NCI-H748 (cell line): ENCODE data around the gene DCST1.

Experiments used
- DNase-seq: peaks from one replicate; lab custom pipeline; 2025; ENCODE audit not compliant: unreplicated experiment; lab: John Stamatoyannopoulos, UW

Gene DCST1

GRCh38 chr1:155084722-155085503, 51.3 kb downstream of the DCST1 start:
- peak; percentile 96 for DNase-seq

DNA sequence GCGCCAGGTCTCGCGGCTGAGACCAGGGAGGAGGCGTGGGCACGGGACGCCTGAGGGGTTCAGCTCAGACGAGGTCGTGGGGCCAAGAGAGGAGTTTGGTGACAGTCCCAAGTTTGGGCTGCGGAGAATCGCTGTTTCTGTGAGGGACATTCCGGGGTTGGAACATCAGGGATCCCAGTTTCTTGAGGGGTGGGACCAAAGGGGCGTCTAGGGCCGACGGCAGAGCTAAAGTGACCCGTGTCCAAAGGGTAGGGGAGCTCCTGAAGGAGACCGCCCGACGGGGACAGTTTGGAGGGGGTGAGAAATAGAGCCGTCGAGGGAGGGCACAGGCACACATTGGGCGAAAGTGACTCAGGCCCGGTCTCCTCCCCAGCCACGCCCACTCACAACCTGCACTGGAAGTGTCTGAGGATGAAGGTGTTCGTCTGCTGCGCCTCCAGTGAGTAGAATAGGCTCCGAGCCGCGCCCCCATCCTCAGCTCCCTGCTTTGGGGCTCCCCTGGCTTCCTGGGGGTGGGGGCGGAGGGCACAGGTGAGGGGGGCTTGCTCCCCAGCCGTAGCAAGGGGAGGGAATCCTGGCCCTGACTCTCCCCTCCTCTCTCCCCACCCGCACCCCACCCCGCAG, 52.0 kb downstream of the DCST1 start:
- DNase-seq = peak; percentile 65

GRCh38 chr1:155086128-155086741, 52.6 kb downstream of the DCST1 start:
- peak; percentile 73 for DNase-seq

DNA sequence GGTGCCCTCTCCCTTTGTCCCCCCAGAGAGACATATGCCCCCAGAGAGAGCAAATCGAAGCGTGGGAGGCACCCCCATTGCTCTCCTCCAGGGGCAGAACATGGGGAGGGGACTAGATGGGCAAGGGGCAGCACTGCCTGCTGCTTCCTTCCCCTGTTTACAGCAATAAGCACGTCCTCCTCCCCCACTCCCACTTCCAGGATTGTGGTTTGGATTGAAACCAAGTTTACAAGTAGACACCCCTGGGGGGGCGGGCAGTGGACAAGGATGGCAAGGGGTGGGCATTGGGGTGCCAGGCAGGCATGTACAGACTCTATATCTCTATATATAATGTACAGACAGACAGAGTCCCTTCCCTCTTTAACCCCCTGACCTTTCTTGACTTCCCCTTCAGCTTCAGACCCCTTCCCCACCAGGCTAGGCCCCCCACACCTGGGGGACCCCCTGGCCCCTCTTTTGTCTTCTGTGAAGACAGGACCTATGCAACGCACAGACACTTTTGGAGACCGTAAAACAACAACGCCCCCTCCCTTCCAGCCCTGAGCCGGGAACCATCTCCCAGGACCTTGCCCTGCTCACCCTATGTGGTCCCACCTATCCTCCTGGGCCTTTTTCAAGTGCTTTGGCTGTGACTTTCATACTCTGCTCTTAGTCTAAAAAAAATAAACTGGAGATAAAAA, 53.4 kb downstream of the DCST1 start:
- no peak for DNase-seq

DNA sequence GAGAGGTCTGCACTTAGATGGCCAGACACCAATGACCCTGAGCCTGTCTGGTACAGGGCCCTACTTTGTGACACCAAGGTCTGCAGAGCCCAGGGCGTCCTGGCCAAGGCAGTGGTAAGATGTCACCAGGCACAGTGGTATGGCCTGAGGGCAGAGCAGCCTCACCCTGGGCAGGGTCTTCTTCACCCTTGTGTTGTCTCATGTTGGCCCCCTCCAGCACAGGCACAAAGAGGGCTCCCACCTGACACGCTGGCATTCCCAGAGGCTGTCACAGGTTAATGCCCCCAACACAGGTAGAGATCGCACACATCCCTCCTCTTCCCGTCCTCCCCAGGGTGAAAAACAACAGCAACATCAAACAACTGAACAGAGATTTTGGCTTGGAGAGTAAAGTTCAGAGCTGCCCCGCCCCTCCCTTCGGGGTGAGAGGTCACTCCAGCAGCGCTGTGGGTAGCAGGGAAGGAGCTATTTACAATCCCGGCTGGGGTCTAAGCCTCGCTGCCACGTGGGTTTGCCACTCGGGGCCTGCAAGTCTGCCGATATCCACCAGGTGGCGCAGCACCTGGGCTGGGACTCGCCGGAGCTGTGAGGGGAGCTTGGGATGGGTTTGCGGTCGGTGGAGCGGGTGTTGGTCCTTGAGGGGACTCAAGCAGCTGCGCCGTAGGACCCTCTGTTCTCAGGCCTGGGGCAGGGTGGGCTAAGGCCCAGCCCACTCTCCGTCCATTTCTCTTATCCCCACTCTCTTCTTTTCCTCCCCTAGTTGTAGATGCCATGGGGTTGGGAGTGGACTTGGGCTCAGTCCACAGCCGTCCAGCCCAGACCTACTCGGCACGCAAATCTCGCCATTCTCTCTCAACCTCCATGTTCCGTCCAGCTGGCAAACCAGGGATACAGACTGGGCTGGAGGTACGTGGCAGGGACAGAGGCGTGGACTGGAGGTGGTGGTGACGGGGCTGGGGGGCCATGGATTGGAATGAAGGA, 57.7 kb downstream of the DCST1 start:
- DNase-seq = peak; percentile 81

- DNase-seq = no peak
These were observed 58.5 kb downstream of the DCST1 start for GRCh38 chr1:155092131-155092530.

DNA sequence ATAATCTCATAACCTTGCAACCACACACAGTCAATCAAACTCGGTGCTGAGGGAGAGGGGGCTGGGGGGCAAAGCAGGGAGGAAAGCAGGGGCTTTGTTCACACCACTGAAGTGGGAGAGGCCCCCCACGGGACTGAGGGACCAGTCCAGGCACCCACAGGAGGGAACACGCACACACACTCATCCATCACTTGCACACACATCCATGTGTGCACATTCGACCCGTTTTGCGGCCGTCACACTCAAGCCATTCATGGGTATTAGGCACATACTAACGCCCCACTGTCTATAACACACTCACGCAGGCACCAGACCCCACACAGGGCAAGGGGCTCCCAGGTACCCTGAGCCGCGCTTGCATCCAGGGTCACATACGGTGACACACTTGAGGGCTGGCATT, 59.0 kb downstream of the DCST1 start:
- no peak for DNase-seq

DNA sequence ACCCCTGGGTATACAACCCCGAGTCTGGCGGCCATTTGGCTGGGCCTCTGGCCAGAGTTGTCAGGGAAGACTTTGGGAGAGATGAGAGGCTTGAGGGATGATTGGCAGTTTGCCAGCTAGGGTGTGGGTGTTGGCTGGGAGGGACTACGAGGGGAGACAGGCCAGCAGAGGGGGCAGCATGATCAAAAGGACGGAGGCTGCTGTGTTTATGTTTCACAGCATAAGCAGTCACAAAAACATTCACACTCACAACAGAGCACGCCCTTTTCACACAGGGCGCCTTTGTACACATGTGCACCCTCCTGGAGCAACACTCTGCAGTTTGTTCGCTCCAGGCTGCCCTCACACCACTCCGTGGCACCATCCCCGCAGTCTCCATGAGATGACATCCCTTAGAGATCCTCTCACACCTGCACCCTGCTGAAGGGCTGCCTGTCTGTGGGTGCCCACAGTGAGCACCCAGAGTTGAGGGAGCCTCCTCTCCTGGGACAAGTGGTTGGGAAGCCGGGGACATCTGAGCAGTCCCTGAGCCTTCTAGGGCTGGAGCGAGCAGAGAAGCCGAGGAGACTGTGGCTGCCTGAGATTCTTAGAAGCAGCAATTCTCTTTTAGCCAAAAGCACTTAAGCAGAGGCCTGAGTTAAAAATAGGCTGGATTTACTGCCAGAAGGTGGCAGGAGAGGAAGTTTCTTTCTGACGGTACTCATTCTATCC, 60.4 kb downstream of the DCST1 start:
- DNase-seq = peak; percentile 93

DNA sequence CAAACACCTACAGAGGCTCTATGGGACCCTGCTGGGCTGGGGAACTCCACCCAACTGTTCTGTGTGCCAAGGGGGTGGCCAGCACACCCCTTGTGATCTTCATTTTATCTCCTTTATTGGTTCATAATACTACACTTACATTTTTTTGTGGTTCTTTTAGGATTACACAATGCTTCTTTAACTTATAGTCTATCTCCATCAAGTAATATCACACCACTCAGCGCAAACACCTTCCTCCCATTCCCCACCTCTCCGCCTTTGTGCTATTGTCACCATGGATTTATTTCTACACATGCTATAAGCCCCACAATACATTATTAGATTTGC, 61.0 kb downstream of the DCST1 start:
- no peak for DNase-seq

GRCh38 chr1:155099331-155099730, 65.7 kb downstream of the DCST1 start:
- DNase-seq = no peak
